ENCODE measurements around the gene DISC1.
"Not testable (repeated sequence)": the region's sequence is repeated elsewhere in the genome, so short reads cannot be mapped to it uniquely, and the experiment has no call there.

DISC1 gene

DNA sequence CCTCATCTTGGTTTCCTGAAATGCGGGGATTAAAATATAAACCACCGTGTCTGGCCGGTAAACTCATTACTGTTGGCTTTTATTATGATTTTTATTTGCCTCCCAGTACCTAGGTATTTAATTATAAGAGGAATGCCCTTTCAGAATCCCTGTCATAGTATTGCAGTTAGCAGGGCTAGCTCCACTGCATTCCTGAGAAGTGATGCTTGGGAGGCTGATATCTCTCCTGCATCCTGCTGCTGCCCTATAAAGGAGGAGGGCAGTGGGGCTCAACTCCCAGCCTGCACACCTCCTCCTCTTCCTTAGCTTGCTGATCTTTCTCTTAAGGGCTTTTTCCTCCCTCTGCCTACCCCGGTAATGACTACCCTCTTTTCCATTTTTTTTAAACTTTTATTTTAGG is 19.9 kb upstream of the DISC1 start:
- DNase-seq (ENCODE audit: low read depth): no peak

DNA sequence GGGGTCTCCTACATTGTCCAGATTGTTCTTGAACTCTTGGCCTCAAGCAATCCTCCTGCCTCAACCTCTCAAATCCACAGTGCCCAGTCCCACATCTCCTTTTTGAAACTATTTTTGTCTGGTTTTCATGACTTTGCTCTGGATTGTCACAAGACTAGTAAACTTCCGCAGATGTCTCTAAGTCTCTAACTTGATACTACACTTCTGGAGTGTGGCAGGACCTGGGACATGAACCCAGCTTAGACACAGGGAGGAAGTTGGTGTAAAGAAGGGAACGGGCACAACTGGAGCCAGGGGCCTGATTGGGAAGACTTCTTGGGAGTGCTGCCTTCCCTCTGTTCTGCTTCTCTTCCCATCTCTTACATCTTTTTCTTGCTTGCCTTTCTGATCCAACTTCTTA is 16.2 kb upstream of the DISC1 start:
- no peak for DNase-seq (ENCODE audit: low read depth)

DNA sequence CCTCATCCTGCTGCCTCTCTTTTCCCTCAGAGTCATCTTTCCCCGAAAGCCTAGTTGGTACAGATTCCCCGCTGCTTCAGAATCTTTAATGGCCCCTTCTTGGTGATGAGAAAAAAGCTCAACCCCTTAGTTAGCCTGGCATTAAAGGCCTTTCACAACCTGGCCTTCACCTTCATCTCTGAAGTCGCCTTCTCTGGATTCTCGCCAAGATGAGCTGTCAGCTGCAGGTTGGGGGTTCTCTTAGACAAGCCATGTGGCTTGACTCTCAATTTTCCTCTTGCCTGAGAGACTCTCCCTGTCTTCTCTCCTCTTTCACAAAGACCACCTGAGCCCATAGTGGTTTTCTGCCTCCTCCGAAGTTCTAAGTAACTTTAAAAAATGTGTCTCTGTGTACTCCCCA is 15.5 kb upstream of the DISC1 start:
- no peak for DNase-seq (ENCODE audit: low read depth)

DNA sequence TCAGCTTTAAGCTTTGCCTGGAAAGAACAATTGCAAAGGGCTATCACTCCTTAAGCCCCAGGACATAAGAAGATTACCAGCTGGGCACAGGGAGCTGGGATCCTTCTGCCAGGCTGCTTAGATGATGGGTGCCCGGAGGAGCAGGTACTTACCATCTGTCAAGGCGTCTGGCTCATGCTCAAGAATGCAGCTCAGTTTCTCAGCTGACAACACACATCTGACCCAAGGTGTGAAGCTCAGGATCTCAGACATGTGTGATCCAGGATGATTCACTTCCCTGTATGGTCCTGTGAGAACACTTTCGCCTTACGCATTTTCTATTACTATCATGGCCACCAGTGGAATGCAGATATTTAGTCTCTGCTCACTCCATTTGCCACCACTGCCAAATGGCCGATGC is 14.7 kb upstream of the DISC1 start:
- DNase-seq (ENCODE audit: low read depth): no peak

DNA sequence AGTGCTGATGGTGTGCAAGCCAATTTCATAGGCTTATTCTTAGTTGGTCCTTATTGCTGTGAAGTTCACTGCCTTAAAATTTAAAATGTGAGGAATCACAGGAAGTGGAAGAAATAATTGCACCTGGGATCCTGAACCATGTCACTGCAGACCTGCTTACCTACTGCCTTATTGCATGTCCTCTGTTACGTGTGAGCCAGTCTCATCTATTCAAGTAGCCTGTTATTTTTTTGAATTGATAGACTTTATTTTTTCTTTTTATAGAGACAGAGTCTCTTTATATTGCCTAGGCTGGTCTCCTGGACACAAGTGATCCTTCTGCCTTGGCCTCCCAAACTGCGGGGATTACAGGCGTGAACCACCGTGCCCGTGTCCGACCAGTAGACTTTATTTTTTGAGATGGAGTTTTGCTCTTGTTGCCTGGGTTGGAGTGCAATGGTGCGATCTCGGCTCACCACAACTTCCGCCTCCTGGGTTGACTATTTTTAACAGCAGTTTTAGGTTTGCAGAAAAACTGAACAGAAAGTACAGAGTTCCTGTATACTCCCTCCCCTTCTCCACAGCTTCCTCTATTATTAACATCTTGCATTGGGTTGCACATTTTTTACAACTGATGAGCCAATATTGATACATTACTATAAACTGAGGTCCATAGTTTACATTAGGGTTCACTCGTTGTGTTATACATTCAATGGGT is 14.0 kb upstream of the DISC1 start:
- no peak for DNase-seq (ENCODE audit: low read depth)

DNA sequence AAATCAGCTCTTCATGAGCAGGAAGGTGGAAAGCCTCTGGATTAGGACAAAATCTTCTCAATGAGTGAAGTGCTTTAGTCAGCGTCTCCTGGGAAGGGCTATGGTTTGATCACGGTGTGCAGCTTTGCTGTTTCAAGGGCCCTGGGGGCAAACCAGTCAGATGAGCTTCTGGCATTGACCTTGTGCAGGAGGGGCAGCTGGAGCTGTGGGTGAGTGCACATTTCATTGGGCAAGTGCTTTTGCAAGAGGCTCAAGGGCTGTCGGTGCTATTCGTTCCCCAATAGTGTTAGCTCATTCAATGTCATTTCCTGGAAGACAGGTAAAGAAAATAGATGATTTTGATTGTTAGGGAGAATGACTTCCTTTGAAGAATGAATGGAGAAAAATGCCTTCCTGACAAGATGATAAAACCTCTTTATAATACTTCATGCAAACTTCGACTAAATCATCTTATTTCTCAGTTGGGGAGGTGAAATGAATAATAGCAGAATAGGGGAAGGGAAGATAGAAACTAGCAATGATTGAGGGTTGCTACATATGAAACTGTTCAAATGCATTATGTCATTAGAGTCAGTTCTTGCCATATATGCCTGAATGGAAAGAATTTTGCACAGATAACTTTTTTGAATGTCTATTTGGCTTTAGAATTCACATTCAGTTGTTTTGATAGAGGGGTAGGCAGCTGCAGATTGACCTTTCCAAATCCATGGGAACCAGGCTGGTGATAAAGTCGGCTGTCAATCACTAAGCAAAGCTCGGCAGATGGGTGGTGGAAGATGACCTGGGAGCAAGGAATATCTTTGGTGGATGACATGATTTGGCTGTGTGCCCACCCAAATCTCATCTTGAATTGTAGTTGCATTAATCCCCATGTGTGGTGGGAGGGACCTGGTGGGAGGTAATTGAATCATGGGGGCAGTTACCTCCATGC is 12.9 kb upstream of the DISC1 start:
- DNase-seq (ENCODE audit: low read depth): no peak

DNA sequence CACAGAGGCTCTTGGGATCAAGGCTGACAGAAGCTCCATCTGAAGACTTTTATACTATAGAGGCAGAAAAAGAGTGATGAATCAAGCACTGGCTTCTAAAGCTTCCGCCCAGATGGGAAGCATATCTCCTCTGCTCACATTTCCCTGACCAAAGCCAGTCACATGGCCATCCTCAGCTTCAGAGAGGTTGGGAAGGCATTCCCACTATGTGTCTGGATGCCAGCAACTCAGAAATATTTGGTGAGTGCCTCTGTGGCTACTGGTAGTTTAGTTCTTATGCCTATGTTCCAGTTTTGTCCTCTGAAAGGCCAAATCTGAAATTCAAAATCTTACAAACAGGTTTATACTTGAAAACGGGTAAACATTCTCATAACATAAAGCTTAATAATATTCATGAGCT is 9.9 kb upstream of the DISC1 start:
- no peak for DNase-seq (ENCODE audit: low read depth)

DNA sequence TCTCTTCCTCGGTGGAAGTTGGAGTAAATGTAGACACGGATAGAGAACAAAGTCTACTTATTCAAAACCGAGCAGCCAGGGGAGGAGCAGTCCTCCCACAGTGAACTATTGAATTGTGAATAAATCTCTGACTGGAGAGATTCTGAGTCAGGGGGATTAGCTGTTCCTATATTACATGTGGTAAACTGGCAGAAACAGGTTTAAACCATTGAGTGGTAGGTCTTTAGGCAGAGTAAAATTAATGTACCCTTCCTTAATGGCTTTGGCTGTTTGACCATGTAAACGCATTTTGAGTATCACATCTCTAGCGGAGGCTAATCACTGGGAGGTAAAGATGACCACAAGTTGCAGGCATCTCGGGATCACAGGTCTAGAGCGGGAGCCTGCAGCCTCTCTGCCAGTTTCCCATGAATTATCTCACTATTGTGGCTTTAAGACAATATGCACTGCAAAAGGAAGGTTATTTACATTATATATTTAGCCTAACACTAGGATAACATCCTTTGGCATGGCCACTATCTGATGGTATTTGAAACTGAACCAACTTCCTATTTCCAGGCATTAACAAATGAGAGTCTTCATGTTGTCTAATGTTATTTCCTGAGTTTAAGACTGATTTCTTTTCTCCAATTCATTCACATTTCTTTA is 7.9 kb upstream of the DISC1 start:
- DNase-seq (ENCODE audit: low read depth): no peak

DNA sequence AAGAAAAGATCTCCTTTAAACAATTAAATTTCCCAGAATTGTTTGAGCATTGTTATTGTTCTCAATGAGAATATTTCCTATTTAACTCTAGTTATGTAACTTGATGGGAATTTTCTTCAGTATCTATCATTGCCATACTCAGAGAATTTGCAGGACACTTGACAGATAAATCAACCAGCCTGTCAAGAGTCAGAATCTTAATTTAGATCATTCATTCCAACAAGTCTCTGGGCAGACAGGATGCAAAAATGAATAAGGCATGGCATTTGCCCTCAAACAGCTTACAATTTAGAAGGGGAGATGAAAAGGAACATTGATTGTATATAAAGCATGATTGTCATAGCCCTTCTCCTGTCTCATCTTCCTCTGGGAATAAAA is 7.3 kb upstream of the DISC1 start:
- DNase-seq (ENCODE audit: low read depth): no peak

DNA sequence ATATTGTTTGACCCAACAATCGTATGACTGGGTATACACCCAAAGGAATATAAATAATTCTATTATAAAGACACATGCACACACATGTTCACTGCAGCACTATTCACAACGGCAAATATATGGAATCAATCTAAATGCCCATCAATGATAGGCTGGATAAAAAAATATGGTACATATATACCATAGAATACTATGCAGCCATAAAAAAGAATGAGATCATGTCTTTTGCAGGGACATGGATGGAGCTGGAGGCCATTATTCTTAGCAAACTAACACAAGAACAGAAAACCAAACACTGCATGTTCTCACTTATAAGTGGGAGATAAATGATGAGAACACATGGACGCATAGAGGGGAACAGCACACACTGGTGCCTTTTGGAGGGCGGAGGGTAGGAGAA is 1.5 kb upstream of the DISC1 start:
- not testable (repeated sequence) for DNase-seq (ENCODE audit: low read depth)

DNA sequence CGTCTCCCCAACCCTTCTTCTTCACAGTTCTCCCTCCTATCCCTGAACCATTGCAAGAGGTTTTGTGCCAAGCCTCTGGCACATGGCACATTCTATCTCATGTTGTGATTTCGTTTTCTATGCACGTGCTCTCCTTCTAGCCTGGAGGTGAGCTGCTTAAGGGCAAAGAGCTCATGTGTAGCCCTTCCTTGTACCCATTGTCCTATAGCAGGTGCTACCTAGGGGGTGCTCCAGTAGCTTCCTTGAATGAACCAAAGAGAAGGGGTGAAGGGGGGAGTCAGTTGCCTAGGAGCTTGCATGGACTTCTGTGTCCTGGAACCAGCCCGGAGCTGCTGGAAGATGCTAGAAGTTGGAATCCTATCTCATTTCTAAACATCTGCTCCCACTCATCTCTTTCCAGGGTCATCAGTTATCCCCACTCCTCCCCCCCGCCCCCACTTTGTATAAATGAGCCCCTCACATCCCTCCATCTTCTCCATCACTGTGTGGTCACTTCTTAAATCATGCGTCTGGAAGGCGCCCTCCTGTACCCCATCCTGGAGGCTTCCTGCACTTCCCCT is 535 bp upstream of the DISC1 start:
- no peak for DNase-seq (ENCODE audit: low read depth)

DNA sequence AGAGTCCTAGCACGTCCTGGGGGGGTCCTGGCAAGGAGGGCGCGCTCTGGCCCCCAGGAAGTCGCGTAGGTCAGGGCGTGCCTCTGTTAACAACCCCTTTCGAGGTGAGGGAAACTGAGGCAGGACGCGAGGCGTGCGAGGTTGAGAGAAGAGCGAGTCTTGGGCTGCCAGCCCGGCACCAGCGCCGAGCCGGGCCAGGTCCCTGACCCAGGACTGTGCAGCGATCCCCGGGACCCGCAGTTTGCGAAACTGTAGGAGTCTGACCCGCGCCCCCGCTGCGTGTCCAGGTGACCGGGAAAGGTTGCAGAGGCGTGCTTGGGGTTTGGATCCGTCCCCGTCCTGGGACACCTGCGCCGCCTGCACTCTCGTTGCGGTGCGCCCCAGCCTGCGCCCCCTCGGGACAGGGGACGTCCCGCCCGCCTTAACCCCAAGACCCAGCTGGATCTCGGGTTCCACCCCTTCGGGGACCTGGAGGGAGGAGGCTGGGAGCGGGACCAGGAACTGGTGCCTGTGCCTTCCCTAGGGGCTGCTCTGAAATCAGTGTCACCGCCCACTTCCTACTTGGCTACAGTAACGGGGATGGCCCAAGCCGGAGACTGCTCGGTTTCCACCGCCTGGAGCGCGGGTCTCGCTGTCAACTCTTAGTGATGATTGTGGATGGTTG is 493 bp downstream of the DISC1 start:
- DNase-seq (ENCODE audit: low read depth): no peak

DNA sequence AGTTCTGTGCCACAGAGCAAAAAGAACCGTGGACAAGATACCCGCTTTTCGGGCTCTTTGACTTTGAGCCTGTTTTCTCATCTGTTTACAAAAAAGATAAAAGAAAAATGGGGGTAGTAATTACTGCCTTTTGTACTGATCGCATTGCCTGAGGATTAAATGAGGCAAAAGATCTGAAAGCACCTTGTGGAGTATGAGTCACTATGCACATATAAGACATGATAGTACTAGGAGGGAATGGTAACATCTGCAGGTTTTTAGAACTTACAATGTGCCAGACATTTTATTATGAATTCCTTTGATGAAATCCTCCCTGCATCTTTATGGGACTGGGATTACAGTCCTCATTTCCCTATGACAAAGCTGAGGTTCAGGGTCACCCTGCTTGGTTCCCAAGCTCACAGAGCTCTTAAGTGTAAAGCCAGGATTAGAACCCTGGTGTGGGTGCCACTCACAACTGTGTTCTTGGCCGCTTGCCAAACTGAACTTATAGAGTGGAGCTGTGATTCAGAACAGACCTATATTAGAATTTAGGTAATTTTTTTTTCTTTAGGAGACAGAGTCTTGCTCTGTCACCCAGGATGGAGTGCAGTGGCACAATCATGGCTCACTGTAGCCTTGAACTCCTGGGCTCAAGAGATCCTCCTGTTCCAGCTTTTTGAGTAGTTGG is 1.8 kb downstream of the DISC1 start:
- DNase-seq (ENCODE audit: low read depth): no peak

DNA sequence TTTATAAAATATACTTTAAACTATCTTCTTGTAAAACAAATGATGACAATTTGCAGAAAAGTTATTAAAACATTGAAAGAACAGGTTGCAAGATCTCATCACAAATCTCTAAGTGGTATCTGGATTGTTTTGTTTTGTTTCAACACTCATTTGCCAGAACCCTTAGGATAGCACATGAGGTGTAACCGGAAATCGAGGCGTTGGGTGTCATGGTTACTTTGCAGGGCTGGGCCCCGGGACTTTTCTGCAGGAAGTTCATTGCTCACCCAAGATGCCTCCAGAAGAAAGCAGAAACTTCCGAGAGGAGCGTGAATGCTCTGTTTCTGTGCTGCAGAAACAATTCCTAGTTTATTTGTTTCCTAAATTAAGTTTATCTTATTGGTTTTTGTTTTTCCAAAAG is 2.5 kb downstream of the DISC1 start:
- no peak for DNase-seq (ENCODE audit: low read depth)

DNA sequence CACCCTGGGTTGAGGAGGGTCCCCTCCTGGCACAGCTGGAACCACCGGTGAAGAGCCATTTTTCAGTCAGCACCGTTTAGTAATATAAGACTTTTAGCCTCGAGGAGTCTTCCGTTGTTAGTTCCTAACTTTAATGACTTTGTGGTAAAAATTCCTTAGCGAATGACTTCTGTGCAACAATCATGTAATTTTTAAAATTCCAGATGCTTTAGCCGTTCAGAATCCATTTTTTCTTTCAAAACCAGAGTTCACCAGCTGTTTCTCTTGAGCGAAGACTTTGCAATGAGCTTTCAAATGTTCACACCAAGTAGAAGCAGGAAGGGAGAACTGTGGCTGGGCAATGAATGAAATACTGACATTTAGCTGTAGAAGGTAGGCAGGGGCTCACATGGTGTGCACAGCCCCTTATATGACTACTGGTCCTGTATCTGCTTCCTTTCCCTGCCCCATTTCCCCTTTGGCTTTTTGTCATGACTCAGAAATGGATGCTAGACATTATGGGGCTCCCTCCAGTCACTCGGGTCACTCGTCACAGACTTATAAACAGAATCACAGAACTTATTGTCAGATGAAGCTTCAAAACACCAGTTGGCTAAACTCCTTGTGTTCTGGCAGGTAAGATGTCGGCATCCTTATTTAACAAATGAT is 4.1 kb downstream of the DISC1 start:
- no peak for DNase-seq (ENCODE audit: low read depth)

DNA sequence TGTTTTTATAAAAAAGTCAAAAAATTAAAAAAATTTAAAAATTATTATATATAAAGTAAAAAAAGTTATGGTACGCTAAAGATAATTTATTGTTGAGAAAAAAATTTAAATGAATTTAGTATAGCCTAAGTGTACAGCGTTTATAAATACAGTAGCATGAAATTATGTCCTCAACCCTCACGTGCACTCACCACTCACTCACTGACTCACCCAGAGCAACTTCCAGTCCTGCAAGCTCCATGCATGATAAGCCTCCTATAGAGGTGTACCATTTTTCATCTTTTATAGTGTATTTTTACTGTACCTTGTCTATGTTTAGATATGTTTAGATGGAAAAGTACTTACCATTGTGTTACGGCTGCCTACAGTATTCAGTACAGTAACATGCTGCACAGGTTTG is 5.1 kb downstream of the DISC1 start:
- no peak for DNase-seq (ENCODE audit: low read depth)

DNA sequence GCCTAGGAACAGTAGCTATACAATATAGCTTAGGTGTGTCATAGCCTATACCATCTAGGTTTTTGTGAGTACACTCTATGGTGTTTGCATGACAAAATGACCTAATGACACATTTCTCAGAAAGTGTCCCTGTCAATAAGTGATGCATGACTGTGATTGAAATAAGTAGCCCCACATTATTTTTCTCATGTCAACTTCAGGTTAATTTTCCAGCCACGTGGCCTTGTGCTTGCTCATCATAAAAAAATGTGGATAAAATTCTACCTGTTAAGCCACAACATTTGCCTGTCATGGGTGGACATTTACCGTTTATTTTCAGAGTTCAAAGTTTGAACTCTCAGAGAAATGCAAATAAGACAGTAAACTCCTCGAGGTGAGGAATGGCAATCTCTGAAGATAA is 5.5 kb downstream of the DISC1 start:
- no peak for DNase-seq (ENCODE audit: low read depth)

DNA sequence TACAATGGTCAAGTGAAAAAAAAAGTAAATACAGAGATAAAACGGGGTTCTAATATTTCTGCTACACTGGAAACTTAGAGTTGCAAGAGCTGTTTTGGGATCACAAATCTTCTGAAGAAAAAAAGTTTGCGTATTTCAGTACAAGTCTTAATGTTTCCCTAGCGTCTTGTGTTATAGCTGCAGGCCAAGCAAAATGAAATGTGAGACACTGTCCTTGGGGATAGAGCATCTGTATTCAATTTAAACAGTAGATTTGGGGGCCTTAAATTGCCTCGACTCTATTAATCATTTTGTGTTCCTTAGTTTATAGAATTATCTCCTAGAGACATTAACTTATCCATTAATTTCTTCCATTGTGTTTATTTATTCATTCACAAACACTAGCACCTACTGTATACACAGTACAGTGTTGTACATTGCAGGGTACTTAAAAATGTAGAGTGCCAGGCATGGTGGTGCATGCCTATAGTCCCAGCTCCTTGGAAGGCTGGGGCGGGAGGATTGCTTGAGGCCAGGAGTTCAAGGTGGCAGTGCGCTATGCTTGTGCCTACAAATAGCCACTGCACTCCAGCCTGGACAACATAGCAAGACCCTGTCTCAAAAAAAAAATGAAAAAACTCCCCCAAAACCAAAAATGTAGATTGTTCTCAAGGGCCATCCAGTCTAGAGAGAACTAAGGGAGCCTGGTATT is 7.9 kb downstream of the DISC1 start:
- no peak for DNase-seq (ENCODE audit: low read depth)

DNA sequence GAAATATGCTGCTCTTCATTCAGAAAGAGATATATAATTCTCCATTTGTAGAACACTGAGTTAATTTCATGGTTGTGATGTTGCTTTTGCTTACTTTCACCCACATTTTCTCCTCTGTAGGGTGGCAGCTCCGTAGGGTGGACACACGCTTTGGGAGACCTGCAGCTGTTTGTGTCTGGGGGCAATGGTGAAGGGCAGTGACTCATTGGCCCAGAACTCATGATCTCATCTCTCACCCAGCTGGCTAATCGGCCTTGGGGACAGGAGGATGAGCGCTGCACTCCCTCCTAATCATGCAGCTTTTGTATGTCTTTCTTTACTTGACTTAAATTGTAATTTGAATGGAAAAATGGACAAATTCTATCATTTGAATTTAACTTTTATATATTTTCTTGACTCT is 9.6 kb downstream of the DISC1 start:
- DNase-seq (ENCODE audit: low read depth): no peak

DNA sequence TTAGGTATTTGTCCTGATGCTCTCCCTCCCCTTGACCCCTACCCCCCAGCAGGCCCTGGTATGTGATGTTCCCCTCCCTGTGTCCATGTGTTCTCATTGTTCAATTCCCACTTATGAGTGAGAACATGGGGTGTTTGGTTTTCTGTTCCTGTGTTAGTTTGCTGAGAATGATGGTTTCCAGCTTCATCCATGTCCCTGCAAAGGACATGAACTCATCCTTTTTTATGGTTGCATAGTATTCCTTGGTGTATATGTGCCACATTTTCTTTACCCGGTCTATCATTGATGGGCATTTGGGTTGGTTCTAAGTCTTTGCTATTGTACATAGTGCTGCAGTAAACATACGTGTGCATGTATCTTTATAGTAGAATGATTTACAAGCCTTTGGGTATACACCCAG is 10.3 kb downstream of the DISC1 start:
- DNase-seq (ENCODE audit: low read depth): not testable (repeated sequence)

DNA sequence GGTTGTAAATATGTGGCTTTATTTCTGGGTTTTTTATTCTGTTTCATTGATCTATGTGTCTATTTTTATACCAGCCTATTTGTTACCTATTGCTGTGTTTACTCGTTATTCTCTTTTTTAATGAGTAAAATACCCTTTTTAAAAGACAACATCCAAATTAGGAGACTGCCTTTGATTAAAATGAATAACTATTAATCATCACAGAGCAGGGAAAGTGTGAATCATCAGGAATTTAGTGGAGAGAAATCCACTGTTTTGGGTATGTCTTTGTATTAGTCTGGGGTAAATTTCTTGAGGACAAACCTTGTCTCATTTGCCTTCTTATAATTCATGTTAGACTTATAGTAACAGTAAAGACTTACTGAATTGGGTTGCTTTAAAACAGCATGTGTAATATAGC is 12.1 kb downstream of the DISC1 start:
- DNase-seq (ENCODE audit: low read depth): no peak
